GDM1 (cell line): ENCODE measurements around the gene RBP5.
"Not testable (repeated sequence)": the region's sequence is repeated elsewhere in the genome, so short reads cannot be mapped to it uniquely, and the experiment has no call there.

Experiments
- DNase-seq: peaks from one replicate; lab custom pipeline; 2025; lab: John Stamatoyannopoulos, UW

The RBP5 gene

DNA sequence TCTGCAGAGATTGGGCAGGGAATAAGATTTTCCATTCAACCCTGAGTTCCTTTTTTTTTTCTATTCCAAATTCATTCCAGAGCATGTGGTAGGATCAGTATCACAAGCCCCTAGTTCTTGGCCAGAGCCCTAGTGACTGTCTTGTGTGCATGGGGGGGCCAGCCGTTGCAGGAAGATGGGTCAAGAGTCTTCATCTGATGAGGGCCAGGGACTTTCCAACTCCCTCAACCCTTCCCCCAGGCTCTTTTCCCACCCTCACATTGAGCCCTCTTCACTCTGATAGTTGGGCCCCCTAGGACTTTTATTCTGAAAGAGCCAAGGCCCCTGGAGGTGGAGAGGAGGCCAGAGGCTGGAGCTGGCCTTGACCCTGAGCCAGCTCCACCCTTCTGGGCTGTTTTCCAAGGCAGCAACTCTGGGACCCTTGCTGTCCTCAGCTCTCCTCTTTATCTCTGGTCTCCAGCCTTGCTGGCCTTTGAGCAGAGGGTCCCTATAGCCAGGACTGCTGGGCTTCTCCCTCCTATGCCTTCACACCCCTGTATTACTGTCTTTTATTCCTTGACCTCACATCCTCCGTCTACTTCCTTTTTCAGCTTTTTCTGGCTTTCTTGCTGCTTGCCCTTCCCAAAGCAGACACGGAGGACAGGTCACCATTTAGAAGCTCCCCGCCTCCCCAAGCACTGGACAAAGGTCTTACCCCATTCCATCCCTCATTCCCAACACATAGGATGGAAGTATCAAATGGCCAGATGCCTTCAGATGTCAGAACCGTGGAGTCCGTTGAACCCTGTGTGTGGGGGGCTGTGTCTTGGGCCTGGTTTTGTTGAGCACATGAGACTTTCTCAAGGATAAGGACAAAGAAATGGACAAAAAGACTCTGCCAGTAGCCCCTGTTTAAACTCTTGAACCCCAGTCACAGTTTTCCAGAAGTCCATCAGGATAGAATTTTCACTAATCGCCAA lies 5.6 kb downstream of the RBP5 start:
- DNase-seq: no peak

DNA sequence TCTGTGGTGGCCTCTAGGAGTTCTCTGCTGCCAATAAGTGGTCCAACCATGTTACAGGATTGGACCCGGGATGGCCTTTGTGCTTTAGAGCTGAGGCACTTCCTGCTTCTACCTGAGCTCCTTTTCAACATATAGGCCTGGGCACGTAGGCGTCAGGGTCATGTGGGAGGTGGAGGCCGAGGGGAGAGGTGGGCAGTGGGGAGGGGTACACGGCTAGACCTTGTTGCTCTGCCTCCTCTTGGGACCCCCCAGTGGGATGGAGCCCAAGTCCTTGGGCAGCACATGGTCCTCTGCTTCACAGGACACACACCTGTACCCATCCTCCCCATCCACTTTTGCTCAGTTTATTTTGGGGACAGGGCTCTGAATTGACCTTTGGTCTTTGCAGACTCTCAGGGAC lies 7.4 kb downstream of the RBP5 start:
- no peak for DNase-seq

DNA sequence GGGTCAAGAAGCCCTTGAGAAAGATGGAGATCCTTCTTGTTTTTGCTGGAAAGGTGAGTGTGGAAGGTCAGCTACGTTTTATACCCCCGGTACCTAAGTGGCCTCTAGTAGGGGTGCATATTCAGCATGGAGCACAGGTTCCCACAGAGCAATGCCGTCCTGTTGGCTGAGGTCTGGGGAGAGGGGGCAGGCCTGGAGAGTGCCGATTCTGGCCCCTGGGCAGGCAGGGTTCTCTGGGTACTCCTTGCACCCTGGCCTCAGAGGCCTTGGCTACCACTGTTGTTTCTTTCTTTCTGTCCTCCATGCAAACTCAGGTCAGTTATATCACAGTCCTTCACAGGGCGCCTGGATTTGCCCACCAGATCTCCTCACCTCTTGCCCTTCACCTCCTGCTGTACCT lies 8.5 kb downstream of the RBP5 start:
- no peak for DNase-seq

DNA sequence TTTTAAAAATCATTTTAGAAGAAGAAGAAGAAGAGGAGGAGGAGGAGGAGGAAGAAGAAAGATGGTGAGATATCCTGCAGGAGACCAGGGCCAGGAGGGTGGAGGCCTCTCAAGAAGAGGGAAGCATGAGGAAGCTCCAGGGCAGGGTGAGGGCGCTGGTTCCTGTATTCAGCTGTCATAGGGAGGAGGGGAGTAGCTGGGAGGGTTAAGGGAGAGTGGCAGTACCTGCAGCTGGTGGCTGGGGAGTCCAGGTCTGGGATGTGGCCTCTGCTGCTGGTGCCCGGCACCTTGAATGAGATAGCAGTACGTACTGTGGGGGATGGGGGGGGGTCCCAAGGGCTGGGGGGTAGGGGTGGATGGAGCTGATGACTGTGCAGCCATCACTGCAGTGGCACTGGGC lies 9.8 kb downstream of the RBP5 start:
- no peak for DNase-seq

DNA sequence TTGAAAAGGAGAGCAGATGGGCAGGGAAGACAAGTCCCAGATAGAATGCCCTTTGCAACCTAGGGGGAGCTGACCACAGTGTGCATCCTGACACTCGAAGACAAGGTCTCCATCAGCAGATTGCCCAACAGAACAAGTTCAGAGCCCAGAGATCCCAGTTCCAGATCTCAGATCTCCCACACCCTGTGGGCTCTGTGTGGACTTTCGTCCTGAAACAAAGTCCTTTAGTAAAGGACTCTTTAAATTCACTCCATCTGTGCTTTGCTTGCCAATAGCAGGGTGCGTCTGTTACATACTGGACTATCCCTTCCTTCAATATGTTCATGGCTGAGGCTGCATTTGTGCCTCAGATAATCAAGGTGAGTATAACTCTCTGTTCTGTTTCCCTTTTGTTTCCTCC lies 11.0 kb downstream of the RBP5 start:
- DNase-seq: no peak

DNA sequence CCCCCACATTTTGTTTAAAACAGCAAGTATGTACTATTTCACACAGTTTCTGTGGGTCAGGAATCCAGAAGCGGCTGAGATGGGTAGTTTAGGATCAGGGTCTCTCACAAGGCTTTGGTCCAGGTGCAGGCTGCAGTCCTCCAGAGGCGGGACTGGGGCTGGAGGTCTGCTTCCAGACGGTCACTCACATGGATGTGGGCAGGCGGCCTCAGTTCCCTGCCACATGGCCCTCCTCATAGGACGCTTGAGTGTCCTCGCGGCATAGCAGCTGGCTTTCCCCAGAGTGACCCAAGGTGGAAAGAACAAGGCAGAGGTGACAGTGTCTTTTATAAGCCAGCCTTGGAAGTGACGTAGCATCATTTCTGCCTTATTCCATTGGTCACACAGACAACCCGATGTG lies 11.8 kb downstream of the RBP5 start:
- DNase-seq: no peak

DNA sequence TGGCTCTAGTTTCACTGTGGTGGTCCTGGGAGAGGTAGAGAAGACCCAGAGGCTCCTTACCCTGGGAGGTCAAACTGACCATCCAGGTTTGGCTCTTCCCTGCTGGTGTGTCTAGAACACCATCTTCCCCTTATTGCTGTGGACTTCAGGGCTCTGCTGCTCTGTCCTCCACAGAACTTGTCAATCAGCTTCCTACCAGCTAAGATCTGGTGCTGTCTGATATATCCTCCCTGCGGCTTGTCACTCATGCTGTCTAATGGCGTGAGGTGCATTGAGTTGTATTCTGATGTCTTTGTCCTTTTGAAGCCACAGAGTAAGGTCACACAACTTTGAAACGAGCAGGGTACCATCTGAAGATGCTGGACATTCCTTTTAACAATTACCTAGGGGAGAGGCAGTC lies 12.5 kb downstream of the RBP5 start:
- DNase-seq: no peak

DNA sequence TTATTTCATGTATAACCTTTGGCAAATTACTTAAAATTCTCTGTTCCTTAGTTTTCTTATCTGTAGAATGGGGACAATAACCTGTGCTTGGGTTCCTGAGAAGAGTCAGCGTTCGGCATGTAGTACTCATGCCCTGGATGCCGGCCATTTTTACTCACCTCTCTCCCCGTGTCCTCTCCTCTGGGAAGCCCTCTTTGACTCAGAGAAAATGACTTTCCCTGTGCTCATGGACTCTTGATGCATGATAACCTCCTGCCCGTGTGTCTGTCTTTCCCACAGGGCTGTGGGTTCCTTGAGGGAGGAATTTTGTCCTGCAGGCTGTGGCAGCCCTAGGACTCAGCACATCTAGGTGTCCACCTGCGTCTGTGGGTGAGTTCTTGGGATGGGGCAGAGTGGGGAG lies 13.8 kb downstream of the RBP5 start:
- DNase-seq: no peak

DNA sequence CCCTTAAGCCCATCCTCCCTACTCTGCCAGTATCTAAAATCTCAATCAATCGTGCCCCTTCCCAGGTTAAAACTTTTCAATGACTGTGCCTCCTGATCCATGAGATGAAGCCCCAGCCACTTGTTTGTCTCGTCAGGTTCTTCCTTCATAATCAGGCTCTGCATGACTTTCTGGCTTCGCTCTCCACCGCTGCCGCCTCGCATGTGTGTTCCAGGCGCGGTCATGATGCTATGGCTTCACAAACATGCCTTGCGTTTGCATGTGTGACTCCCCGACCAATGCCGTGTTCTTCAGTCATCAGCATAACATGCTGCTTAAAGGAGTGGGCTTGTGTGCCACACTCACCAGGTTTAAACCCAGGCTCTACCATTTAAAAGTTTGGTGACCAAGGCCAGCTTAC lies 14.7 kb downstream of the RBP5 start:
- DNase-seq: no peak

DNA sequence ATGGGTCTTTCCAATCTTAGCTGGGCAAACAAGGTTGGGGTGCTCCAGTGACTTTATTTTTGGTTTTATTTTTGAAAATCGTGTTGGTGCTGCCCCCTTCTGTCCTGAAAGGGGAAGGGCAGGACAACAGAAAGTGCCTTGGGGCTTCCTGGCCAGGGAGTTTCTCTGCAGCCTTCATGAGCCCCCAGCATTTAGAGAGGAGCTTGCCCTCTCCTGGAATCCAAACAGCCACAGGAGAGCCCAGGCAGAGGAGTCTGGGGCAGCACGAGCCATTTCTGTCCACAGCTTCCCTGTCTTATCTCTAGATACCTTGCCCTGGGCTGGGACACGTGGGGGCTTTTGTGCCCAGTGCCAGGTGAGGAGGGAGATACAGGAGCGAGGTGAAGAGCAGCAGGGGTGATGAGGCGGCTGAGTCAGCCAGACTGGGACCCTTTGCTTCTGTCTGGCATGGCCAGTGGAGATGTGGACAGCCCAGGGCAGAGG lies 15.3 kb downstream of the RBP5 start:
- no peak for DNase-seq

DNA sequence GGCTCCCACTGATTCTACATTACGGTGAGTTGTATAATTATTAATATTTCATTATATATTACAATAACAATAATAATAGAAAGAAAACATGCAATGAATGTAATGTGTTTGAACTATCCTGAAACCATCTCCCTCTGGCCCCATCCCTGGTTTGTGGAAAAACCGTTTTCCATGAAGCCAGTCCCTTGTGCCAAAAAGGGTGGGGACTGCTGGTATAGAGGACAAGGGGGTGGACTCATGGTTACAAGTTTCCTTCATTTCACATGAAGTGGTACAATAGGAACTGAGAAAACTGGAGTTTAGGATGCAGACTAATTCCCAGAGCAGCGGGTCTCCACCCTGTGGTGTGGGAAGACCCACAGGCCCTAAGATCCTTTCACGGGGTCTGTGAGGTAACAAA lies 16.6 kb downstream of the RBP5 start:
- DNase-seq: no peak

DNA sequence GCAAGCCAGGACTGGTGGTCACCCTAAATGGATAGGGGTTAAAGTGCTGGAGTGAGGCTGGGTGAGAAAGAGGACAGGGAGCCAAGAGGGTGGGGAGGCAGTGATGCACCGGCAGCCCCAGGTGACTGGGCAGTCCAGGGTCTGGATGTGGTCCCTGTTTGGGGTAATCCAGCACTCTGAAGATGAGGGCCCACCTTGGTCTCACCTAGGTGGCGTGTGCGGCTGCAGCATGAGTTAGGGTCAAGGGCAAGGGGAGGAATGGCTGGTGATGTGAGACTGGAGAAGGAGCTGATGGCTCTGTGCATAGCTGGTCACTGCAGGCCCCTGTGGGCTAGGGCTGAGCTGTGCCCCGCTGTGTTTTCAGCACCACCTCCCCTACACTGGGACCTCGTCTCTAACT lies 18.0 kb downstream of the RBP5 start:
- DNase-seq: no peak

DNA sequence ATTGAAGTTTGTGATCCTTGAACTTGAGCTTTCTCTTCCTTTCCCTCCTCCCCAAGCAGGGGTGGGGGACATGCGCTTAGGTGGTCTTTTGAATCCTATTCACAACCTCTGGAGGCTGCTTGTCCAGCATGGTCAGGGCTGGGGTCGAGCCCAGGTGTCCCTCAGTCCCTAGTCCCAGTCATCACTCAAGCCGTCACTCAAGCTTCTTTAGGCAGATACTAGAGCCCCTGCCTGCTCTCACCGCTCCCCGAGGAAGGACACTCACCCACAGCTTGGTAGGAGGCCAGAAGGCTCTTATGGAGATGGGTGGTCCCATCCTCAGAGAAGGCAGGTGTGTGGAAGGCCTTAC lies 19.1 kb downstream of the RBP5 start:
- DNase-seq: no peak

DNA sequence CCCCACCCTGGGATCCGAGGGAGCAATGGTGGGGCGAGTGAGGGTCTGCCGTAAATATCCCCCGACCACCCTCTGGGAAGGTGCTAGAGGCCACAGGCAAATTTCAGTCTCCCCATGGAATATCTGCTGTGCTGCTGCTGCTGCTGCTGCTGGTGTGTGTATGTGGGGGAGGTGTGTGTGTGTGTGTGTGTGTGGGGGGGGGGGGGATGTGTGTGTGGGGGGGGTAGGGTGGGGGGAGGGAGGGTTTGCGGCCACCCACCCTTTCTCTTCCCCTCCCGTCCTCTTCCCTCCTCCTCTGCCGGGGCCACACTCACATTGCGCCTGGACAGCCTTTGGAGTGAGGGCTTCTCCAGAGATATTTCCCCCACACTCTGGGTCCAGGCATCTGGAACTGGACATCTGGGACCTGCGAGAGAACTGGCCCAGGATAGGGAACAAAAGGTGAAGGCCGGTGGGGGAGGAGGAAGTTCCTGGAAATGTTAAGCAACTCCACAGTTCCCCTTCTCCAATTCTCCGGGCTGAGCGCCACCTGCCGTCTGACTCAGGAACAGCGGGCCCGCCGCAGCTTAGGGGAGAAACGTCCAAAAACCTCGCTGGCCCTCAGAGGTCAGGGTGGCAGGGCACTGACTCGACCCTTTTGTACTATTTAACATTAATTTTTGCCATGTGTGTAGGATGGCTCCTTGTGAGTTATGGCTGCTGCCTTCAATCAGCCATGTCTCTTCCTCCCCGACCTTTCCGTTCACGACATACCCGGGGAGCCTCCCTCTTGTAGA lies 19.7 kb downstream of the RBP5 start, which contains the start of gene C1RL:
Gene C1RL (minus strand): TSS at position 419 of the 776 bp plus-strand sequence. CDS start 34 bp downstream, at position 385.
- DNase-seq: peak; percentile 72

DNA sequence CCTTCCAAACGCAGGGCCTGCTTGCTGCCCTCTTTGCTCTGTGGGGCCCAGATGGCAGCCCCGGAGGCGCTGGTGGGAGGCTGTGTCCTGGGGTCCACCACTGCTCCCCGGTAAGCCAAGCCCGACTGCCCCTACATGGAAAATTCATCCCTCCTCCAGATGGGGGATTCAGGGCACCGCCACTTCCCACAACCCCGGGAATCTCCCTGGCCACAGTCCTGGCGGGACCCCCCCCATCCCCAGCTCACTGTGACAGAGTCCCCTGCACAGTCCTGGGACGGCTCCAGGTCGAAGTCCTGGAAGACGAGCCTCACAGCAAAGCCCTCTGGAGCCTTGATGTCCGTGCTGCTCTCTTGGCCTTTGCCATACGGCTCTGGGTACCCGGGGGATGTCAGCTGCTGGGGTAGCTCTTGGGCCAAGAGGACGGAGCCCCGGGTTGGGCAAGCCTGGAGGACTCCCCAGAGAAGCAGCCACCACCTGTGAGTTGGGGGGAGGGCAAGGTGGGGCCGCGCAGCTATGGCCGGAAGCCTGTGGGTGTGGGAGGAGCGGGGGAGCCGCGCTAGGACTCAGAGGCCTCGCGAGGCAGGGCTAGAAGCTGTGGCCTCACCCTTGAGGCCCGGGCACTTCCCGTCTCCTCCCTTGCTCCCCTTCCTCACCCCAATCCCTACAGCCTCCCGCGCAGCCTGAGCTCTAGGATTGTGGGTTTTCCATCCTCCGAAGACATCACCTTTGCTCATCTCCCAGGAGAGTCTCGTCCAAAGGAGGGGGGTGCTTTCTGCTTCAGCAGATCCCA lies 20.5 kb downstream of the RBP5 start:
- peak; percentile 81 for DNase-seq

DNA sequence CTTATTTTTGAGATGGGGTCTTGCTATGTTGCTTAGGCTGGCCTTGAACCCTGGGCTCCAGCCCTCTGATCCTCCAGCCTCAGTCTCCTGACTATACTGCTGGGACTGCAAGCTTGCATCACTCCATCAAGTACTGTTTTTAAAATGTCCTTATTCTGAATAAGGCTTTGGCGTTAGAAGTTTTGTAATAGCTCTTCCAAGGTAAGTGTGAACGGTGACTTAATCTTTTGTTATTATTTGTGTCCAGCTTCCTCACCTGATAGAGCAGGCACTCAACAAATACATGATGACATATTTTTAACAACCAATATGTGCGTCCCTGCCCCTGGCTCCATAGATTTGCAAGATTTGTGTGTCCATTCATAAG lies 21.1 kb downstream of the RBP5 start:
- no peak for DNase-seq

DNA sequence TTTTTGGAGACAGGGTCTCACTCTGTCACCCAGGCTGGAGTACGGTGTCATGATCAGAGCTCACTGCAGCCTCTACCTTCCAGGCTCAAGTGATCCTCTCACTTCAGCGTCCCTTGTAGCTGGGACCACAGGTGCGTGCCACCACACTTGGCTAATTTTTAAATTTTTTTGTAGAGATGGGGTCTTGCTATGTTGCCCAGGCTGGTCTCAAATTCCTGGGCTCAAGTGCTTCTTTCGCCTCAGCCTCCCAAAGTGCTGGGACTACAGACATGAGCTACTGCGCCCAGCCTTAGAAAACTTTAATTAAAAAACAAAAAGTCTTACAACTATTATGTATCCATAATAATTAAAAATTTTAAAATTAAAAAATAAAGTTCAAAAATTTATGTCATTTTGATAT lies 21.5 kb downstream of the RBP5 start:
- DNase-seq: not testable (repeated sequence)

DNA sequence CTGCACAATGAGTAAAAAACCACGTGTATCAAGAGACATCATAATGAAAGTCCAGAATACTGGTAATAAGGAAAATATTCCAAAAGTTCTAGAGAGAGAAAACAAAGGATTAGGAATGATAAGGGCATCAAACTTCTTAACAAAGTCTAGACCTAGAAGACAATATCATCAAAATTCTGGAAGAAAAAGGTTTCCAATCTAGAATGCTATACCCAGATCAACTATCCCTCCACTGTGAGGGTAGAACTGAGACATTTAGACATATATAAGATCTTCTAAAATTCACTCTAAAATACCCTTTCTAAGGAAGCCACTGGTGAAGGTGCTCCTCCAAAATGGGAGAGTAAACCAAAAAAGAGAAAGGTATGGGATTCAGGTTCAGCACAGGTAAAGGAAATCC lies 22.6 kb downstream of the RBP5 start:
- no peak for DNase-seq

DNA sequence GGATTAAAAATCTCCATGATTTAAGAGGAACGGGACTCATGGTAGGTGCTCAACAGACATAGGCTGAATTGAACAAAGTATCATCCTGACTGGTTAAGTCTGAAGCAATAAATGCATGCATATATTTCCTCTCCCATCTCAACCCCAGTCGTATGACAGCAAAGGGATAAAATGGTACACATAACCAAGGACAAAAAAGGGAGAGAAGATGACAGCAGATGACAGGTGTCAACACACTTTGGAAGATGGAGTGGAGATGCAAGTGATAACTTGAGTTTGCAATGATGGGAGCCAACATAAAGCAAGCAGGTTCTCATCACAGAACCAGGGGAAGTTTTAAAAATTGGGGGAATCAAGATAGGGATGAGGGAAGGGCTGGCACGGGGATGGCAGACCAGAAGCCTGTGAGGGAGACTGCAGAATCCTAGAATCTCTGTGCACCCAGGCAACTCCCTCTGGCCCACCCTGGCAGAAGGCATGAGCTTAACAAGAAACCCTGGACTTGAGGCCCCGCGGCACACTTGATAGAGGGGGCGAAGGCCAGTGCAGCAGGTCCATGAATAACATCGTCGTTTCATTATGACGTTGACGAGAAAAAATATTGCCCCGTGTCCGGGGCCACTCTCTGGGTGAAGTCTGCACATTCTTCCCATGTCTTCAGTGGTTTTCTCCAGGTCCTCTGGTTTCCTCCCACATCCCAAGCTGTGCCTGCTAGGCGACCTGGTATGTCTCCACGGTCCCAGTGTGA lies 24.7 kb downstream of the RBP5 start:
- no peak for DNase-seq

DNA sequence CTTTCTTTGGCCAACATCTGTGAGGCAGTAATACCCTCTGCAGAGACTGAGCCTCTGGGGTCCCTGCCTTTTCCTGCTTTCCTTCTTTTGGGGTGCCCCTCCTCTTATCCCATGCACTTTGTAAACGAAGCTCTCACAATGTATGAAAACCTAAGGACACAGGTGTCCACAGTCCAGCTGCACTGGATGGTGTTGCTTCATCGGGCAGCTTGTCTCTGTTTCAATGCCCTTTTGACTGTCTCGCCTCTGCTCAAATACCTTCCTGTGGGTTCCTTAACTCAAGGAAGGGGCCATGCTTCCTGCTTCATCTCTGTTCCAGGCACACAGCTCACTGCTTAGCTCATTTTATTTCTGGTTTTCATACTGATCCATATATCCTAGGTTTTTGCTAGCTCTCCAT lies 26.1 kb downstream of the RBP5 start:
- DNase-seq: no peak

DNA sequence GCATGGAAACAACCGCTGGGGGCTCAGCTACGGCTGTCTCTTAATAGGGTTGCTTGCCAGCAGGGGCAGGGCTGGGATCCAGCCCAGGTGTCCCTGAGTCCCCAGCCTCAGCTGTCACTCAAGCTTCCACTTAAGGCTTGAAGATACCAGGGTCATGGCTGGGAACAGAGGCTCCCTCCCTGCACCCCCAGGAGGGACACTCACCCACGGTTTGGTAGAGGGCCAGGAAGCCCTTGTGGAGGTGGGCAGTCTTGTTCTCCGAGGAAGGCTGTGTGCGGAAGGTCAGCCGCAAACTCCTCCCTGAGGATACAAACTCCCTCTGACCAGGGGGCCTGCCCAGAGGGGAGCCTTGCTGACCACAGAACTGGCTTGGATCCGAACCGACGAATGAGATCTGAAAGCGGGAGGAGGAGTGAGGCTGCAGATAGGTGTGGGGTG lies 27.0 kb downstream of the RBP5 start:
- no peak for DNase-seq
